Fibroblast of upper back skin (primary cell): ENCODE results near the gene NFATC2.

ENCODE experiments used
- DNase-seq: peaks from one replicate; pipeline ENCODE4 v3.0.0-alpha.2; 2013

Gene NFATC2

DNA sequence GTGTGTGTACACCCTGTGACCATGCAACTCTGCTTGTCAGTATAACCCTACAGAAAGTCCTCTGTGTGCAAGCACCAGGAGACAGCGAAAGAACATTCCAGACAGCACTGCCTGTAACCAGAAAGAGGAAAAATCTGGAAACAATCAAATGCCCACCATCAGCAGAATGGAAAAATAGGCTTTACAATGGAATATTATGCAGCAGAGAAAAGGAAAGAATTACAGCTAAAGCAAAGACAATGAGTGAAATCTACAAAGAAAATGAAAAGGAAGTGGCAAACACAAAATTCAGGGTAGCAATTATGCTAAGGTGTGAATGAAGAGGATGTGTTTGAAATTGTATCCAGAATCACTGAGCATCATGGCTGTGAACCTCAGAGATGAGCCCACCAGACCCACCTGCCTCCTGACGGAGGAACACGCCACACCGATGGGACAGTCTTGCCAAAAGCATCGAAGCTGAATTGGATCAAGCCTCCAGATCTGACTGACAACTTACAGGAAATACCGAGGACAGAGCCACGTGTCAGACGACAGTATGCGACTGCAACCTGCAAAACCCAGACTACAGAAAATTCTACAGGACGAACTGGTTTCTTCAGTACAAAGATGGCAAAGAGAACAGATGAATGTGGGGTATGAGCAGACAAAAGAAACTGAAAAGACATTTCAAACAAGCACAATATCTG lies 133.2 kb downstream of the NFATC2 start:
- DNase-seq: no peak

DNA sequence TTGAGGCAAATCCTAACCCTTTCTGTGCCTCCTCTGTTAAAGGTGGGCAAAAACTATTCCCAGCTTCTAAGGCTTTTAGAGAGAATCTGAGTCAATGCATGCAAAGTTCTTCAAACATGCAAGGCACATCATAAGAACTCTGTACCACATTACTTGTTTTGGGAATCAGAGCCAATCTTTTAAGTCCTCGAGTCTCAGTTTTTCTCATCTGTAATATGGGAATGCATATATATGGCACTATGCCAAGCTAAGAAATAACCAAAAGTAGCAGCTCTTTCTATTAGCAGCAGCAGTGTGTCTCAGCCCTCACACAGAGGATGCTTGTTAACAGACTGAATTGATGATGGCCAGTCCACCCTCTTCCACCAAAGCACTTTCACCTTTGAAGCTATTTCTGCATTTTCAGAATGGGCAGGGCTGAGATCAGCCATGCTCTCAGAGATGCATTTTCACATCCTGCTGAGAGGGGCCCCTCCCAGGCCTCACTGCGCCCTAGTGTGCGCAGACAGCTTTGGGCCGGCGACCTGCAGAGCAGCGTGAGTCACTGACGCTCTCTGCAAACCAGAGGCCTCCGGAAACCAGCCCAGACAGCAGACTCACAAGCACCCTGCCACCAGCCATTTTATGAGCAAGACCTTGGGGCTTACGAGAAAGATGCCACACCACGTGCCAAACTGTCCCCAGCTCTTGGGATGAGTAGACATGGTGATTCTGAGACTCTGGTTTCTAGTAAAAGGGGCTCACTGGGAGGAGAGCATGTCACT lies 138.0 kb downstream of the NFATC2 start:
- DNase-seq: peak; percentile 15

DNA sequence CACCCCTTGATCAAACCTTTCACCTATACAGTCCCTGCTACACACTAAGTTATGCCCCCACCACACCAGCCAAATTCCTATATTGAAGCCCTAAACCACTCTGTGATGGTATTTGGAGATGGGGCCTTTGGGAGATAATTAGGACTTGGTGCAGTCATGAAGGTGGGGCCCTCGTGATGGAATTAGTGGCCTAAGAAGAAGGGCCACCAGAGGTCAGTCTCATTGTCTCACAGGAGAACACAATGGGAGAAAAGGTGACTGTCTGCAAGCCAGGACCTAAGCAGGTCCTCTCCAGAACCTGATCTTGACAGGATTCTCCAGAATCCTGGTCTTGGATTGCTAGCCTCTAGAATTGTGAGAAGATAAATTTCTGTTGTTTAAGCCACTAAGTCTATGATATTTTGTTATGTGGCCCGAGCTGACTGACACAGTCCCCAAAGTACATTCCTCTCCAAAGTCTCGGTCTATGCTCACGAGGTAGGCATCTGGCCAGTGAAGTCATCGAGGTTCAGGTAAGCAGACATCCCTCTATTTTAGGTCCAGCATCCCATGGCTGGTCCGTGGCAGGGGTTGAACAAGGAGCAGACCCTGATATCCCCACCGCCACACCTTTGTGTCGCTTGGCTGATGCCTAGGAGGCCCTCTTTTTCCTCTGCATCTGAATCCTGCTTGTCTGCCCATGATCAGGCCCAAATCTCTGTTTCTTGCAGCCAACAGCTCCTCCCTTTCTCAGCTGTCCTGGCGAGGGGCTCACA lies 138.9 kb downstream of the NFATC2 start:
- no peak for DNase-seq

DNA sequence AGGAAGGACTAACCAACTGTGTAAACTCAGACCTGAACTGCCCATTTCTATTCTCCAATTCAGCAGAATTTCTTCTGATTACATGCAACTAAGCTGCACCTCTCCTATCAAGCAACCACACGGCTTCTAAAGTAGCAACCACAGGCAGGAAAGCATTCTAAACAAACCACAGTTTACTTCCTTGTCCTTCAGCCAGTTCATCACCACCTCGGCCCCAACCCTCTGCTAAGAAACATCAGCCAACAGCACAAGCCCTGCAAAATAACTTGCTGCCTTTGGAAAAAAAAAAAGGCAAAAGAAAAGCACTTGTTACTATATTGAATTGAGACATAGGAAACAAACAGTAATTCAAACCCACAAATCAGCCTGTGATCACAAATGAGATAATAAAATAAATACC lies 140.3 kb downstream of the NFATC2 start:
- DNase-seq: no peak

DNA sequence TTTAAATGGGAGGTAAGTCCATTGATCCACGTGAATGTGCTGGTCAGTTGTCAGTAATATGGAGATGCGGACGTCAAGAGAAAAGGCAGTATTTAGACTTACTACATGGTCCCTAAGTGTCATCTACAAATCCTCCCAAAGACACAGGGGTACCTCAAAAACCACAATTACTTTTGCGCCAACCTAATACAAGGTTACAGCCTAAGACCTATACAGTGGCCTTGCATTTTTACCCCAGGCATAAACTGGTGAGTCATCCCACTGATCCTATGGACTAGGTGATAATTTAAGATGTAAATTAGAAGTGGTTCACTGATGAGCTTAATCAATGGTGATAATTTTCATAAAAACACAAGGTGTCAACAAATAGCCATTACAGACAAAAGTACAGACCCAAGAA lies 141.0 kb downstream of the NFATC2 start:
- DNase-seq: no peak

DNA sequence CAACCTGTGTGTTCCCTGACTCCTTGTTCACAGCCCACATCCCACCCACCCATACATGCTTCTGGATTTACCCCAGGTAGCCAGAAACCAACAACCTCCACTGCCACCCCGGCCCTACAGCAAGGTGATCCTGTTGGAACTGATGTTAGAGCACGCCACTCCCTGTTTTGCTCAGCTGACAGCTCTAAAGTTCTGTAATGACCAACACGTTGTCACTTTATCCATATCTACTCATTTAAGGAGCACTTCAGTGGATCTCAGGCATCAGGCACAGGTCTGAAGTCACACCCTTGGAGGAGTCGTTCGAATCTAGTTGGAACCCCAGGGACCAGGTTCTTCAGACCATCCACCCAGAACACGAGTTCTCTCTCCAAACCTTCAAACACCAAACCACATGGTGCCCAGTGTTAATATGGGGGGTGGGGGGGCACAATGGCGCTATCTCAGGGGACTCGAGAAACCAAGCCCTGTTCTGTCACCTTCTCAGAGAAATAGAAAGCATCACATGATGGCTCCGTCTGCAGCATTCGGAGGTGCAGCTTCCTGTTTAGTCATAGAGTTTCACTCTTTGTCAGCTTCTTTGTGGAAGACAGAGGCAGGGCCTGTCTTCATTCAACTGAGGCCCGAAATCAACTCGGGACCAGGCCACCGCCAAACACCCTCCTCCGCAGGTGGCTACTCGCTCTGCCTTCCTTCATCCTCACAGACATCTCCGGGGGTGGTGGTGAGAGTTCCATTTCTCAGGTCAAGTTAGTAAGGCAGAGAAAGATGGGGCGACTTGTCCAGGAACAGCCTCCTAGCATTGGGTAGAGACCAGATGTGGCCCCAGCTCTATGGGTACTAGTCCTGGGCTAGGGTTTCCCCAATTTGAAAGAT lies 142.2 kb downstream of the NFATC2 start:
- no peak for DNase-seq

DNA sequence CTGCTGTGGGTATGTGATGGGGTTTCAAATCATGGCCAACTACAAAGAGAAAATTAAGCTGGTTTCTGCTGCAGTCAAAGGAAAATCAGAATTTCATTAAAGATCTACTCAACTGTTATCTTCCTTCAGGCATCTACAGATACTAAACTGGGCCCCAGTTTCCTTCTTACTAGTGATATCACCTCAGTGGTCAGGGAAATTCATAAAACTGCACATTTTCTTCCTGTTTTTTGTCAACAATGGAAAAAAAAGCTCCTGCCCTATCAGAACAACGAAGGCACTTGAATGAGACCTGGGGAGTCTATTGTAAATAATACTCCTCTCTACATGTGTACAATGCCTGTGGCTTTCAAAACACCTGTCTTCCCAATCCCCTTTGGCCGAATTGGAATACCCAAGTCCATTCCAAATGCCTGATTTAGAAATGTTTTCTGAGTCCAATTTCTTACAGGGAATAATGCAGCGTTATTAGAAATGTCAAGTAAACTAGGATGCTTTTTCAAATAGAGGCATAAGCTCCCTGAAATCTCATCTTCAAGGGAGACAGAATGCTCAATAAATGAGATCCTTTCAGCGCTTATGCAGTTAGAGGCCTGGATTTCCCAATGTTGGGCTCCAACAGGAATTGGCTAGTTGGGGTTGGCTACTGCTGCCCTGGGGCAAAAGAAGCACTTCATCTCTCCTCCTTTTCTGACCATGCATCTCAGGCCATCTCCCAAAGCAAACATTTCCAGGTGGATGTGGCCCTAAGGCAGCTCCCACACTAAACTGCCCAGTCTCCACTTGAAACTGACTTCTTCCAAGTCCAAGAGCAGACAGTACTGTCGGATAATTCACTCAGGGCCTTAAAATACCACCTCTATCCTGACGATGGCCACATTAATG lies 143.3 kb downstream of the NFATC2 start:
- DNase-seq: no peak

DNA sequence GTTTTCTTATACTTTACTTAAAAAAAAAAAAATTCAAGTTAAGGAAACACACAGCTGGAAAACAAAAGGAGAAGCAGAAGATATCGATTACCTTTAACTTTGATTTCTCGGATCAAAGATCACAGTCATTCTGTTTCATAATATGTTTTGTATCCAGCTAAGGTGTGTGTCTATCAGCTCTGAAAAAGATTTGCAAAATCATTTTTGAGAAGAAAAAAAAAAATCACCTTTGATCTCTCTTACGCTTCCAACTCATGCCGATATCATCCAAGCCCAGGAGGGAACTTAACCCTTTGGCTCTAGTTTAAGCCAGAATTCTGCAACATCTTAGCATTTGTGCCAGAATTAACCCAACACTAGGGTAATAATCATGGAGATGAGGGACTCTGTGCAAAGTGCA lies 144.0 kb downstream of the NFATC2 start:
- DNase-seq: no peak

DNA sequence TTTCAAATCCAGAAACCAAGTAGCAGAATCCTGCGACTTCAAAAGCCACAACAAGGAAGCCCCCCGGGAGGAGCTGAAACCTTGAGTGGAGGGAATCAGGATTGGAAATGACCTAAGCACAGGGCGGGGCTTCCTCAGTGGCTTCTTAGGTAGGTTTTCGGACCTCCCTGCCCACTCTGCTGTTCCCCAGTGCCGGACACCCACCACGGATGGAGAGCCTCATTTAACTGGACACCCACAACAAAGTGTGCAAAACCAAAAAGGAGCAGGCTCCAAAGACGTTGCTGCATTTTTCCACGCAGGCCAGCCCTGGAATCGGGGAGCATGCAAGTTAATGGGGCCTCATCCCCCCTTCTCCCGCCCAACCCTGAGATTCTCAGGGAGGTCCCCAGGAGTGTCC lies 144.4 kb downstream of the NFATC2 start:
- no peak for DNase-seq

DNA sequence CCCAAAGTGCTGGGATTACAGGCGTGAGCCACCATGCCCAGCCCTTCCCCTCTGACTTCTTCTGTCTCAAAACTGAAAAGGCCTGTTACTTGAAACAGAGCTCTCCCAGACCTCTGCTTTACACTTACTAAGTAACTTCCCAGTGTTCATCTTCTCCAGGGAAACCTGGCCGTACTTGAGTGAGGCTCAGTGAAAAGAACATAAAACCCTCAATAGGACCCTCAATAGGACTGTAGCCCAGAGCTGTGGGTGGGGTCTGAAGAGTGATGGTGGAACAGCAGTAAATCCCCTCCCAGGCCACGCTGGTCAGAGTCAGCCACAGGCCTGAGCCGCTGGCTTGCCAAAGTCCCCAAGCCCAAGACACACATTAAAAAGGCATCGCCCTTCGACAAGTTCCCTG lies 145.4 kb downstream of the NFATC2 start:
- no peak for DNase-seq

DNA sequence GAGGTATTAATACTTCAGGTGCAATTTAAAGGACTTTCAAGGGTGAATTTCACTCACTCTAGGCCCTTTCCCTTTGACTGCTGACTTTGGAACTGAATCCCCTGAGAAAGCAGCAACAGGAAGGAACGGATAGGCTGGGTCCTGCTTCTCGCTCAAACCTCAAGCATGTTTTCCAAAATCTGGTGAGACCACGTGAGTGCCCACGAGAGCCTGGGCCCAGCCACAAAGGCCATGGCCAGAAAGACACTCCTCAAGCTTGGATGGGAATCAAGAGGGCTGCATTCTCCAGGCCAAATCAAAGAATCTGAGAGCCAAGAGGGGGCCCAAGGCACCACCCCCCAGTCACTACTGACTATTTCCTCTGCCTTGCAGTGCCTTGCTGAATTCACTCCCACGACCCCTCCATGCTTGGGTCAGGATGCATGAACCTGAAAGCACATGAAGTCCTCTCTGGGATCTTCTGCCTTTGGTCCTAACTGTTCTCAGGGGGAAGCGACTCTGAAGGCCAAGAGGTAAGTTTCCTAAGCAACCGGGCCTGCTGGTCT lies 146.1 kb downstream of the NFATC2 start:
- DNase-seq: no peak

DNA sequence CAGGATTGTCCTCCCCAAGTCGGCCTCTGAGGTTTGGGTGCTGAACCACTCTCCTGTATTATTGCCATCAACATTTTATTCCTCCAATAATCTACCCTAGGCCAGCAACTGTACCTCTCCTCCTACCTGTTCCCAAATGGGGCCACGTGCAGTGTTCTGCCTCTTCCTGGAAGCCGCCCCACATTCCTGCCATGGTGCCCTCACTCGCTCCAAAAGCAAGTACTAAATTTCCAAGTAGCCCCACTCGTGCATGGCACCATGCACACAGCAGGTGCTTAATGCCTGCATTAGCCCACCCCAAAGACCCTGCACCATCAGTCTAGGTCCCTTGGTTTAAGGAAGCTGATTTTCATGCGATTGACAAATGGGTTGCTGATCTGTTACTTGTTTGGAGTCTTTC lies 147.8 kb downstream of the NFATC2 start:
- DNase-seq: no peak

DNA sequence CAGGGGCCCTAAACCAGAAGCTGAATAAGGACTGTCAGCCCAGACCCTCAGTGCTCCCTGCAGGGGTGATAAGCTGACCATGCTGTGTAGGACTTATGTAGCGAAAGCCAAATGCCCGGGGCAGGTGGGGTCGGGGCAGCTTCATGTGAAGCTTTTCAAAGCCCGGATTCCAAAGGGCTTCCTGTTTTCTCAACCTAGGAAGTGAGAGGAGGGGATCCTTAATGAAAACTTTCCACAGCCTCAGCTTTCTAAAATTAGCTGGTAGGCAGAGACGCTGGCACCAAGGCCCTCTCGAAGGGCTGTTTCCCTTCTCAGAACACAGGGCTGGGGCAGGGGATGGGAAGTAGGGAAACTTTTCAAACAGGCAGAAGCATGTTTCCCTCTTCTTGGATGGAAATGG lies 148.9 kb downstream of the NFATC2 start:
- no peak for DNase-seq

DNA sequence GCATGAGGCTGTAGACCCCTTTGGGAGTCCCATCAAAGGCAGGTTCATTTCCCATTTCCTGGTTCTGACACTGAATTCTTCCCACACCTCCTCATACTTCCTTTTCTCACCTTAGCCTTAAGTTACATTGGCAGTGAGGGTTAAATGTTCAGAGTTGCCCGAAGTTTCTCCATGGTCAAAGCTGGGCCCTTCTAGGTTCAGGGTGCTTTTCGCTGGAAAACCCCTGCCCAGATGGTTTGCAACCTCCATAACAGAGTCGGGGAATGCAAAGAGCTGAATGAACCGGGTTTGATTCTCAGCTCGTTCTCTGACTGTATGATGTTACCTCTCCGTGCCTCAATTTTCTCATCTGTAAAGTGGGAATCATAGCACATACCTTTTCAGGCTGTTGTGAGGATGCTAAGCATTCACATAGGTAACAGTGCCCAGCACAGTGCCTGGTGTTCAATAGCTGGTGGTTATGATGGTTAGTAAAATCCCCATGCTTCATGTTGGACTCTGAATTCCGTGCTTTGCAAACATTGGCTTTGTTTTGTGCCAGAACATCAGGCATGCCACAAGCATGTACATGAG lies 149.8 kb downstream of the NFATC2 start:
- no peak for DNase-seq

DNA sequence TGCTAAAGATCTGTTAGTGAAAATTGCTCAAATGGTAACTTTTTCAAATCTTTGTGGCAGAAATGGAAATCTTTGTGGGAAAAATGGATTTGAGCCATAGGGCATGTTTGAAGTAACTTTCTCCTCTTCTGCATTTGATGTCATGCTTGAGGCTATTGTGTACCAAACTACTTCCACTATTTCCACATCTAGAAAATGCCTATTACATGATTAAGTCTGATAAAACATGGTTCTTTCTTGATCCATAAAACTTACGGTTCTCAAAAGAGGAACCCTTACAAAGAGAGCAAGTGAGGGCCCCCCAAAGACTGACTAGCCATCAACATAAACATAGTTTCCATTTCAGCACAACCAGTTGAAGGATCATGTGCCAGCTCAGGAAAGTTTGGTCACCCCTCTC lies 150.6 kb downstream of the NFATC2 start:
- DNase-seq: no peak

DNA sequence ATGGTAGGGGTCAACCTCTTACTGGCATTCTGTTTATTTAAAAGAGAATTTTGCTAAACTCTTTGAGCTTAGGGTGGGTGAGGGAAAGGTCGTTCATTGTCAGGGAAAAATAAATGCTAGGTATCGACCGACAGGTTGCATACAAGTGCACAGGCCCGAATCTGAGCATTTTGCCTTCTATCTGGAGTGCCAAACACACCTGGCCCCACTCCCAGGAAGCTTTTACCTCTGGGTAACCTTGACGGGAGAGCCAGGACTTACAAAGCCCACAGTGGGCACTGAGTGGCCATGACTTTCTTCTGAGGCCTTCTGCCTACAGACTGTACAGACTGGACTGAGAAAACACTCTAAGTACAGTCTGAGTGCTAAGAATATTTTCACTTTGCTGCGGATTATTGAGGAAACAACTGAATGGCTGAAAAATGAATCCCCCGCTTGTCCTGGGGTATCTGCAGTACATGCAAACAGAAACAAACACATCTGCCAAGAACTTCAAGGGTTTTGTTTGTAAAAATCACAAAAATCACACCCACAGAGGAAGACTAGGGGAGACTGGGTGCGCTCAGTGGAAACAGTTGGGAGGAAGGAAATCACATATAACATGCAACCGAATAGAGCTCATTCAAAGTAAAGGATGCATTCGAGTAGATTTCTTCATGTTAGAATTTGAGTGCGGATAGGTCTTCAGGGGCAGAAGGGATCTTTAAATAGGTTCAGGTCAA lies 152.8 kb downstream of the NFATC2 start:
- no peak for DNase-seq

DNA sequence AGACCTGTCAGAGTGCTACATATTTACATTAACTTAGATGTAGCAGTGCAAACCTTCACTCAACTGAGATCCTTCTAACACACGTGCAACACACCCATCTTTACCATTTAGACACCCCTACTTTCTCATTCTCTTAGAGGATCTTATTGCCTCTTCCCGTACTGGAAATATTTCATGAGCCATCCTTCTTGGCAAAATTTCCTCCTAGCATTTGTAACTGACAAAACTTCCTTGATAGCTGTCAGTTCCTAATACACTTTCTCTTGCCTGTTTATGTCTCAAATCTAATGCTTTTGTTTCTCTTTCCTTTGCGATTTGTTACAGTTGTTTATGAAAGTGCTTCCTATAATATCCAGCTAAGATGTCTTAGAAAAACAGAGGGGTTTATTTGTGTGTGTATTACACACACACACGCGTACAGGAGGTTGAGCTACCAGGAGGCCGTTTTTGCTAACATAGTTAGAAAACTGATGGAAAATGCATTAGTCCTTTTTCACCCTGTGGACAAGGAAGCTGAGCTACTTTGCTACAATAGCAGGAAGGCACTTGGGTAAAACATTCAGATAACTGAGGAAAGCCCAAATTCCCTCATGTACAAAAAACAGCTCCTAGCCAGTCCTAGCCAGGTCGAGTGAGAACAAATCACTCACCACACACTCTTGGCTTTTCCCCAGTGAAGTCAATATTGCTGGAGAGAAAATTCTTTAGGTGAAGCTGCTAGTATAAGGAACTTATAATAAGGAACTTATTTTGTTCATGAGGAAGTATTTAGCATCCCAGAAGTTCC lies 153.6 kb downstream of the NFATC2 start:
- DNase-seq: peak; percentile 55

DNA sequence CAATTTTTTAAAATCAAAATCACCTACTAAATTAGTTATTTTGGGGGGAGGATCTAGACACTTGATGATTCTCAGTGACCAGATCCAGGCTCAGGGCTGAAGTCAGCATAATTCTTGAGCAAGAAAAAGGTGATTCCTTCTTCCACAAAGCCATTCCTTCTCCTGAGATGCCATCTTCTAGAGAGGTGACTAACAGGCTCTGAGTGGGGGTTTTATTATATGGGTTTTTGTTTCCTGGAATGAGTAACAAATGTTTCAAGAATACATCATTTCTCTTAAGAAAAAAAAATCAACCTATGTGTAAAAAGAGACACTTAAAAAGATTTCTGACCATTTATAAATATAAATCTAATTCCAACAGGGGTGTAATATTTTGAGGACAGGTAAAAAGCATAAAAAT lies 154.3 kb downstream of the NFATC2 start:
- peak; percentile 68 for DNase-seq

DNA sequence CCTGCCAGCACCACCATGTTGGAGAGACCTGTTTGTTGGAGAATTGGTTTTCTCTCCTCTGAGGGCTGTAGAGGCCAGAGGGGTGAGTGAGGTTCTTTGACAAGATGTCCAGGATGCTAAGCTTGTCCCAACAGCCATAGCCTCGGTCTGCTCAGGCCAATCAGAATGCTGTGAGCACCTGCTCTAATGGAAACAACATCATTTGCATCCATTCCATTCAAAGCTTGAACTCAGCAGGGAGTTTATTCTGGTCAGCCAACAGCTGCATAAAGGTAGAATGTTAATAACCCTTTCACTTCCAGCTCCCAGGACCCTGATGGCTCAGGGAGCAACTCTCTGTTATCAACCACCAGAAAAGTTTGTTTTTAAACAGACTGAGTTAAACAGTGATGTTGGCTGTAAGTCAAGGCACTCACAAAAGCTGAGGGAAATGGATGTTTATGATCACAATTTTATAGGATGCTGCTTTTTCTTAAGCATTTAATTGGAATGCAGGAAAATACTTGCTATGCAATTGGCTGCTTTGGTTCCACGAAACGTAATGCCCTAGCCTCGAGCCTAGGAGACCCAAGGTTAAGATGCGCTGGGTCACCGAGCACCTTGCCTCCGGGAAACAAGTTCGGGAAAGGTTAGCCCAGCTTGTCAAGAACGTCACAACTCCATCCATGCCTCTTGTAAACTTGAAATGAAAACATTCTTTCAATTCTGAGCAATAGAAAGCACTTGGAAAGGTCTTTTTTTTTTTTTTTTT lies 155.2 kb downstream of the NFATC2 start:
- DNase-seq: no peak
